Transverse colon (tissue), 4 donors: ENCODE results near the gene HSF5.

Experiments
- EP300 ChIP-seq: sonication (generic); formaldehyde crosslinking; IDR thresholded peaks from one replicate; pipeline ENCODE4 v1.6.1; 2017; ENCODE audit warnings: antibody characterized with exemption, low read depth
- POLR2A ChIP-seq: fragments of 450-650 bp; IDR thresholded peaks from one replicate; pipeline ENCODE4 v1.6.1; 2016; ENCODE audit warnings: antibody characterized with exemption, mild to moderate bottlenecking, moderate library complexity
- POLR2AphosphoS5 ChIP-seq, 3 donors: sonication (generic); formaldehyde crosslinking; IDR thresholded peaks; one replicate each; pipeline ENCODE4 v1.6.1; 2016; ENCODE audit warnings: antibody characterized with exemption in 3 of 3
- TF ChIP-seq, protein P1 (sequence below), 5 experiments: fragments of 200-600 bp in 3 of 5; fragments of 450-650 bp in 2 of 5; sonication (generic) in 3 of 5; IDR thresholded peaks; 1 replicate in 2 of 5; 2 replicates in 3 of 5; pipeline ENCODE4 v1.5.1; 2016 to 2017; ENCODE audit warnings: antibody characterized with exemption in 5 of 5, inconsistent platforms in 3 of 5, mild to moderate bottlenecking in 2 of 5, moderate library complexity in 1 of 5

DNA sequence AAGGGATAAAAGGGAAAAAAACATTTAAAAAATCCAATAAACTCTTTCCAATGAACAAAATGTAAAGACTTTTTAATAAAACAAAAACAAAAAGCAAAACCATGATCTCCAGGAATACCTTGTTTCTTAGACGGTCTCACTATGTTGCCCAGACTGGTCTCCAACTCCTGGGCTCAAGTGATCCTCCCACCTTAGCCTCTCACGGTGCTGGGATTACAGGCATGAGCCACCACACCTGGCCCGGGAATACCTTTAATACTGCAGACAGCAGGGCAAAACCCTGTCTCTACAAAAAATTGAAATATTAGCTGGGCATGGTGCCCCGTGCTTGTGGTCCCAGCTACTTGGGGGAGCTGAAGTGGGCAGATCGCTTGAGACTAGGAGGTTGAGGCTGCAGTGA, 78.8 kb downstream of the HSF5 start:
- TF ChIP-seq, protein P1, sequence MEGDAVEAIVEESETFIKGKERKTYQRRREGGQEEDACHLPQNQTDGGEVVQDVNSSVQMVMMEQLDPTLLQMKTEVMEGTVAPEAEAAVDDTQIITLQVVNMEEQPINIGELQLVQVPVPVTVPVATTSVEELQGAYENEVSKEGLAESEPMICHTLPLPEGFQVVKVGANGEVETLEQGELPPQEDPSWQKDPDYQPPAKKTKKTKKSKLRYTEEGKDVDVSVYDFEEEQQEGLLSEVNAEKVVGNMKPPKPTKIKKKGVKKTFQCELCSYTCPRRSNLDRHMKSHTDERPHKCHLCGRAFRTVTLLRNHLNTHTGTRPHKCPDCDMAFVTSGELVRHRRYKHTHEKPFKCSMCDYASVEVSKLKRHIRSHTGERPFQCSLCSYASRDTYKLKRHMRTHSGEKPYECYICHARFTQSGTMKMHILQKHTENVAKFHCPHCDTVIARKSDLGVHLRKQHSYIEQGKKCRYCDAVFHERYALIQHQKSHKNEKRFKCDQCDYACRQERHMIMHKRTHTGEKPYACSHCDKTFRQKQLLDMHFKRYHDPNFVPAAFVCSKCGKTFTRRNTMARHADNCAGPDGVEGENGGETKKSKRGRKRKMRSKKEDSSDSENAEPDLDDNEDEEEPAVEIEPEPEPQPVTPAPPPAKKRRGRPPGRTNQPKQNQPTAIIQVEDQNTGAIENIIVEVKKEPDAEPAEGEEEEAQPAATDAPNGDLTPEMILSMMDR (IDR thresholded peaks at IDR 0.05), result no peak
- TF ChIP-seq POLR2AphosphoS5 (IDR thresholded peaks at IDR 0.05), result no peak
- no peak for TF ChIP-seq POLR2A
- TF ChIP-seq EP300, result no peak
